Small intestine (tissue), 7 donors: ENCODE measurements around the gene CTNND2. TPM values are rescaled to one million over a fixed set of nuclear protein-coding genes. Genes with fewer than 3 reads are reported as not detected.

Experiments used
- DNase-seq, 2 donors: peaks; one replicate each; pipeline versions ENCODE4 v3.0.0 to v3.0.0-alpha.2; 2013
- FAIRE-seq: peaks from 2 replicates; lab custom pipeline; 2012; peaks lifted over from hg19 to GRCh38; lab: Jason Lieb, UNC
- H3K27ac ChIP-seq, 3 donors: one replicate each; pipeline ENCODE4 v1.5.1; 2013; ENCODE audit warnings: low read length in 2 of 3, mild to moderate bottlenecking in 2 of 3, control low read depth in 1 of 3, inconsistent platforms in 1 of 3, low read depth in 1 of 3, moderate library complexity in 1 of 3
- H3K27me3 ChIP-seq, 3 donors: one replicate each; pipeline ENCODE4 v1.6.1; 2013; ENCODE audit warnings: low read length in 3 of 3, inconsistent platforms in 1 of 3; ENCODE audit not compliant: control insufficient read depth in 3 of 3, insufficient read depth in 3 of 3
- H3K36me3 ChIP-seq, 3 donors: one replicate each; pipeline ENCODE4 v1.6.1; 2013; ENCODE audit warnings: low read length in 3 of 3, inconsistent platforms in 1 of 3, low read depth in 1 of 3, mild to moderate bottlenecking in 1 of 3, moderate library complexity in 1 of 3; ENCODE audit not compliant: control insufficient read depth in 3 of 3, insufficient read depth in 2 of 3
- H3K4me1 ChIP-seq, 3 donors: one replicate each; pipeline ENCODE4 v1.6.1; 2013; ENCODE audit warnings: low read length in 2 of 3, inconsistent platforms in 1 of 3, low read depth in 1 of 3, mild to moderate bottlenecking in 1 of 3, moderate library complexity in 1 of 3; ENCODE audit not compliant: control insufficient read depth in 3 of 3, insufficient read depth in 2 of 3
- H3K4me3 ChIP-seq, 3 donors: one replicate each; pipeline ENCODE4 v1.5.1; 2013; ENCODE audit warnings: low read length in 3 of 3, control low read depth in 1 of 3, inconsistent platforms in 1 of 3, low read depth in 1 of 3, mild to moderate bottlenecking in 1 of 3, moderate library complexity in 1 of 3
- H3K9me3 ChIP-seq, 2 donors: one replicate each; pipeline ENCODE4 v1.6.1; 2013; ENCODE audit warnings: low read depth in 1 of 2, low read length in 1 of 2; ENCODE audit not compliant: control insufficient read depth in 2 of 2, insufficient read depth in 1 of 2
- WGBS, 3 donors: extraction: QIAGEN DNeasy Blood & Tissue Kit; methylation state at CpG; one replicate each; pipeline ENCODE4 v1.1.7; 2013; 5-methylcytosine and 5-hydroxymethylcytosine counted together
- polyA plus RNA-seq, 4 donors: library from polyadenylated mRNA; stranded (reverse) in 3 of 4; unstranded in 1 of 4; fragments of 200-250 nt in 3 of 4; fragments of 120-200 nt in 1 of 4; gene quantifications; one replicate each; pipeline versions ENCODE4 v1.2.1 to v1.2.3, GENCODE V29; 2013
- donor health status: healthy with polysubstance abuse.
- donor health status: control.
- donor health status: control.
- donor health status: Bipolar disorder and iron deficiency.
- donor health status: healthy.

Gene CTNND2
- polyA plus RNA-seq, 4 donors, result 1.1 to 3.0 TPM; not detected in 2

DNA sequence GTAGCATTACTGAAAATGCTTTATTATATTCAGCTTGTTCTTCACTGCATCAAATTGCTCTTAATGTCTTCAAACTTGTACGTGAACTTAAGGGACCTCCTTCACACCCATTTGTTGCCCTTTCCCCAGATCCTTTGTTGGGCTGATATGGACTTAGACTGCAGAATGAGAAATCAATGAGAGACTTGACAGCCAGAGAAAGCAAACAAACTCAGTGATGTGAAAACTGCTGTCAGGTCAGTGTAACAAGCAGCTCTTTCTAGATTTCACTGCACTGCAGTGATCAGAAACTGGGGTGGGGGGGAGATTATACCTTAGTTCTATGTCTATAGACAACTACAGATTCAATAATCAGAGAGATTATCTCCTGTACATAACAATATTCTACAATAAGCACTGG is 652.2 kb downstream of the CTNND2 start:
- FAIRE-seq (no peak), DNase-seq (no peak)
- 30 to 59% (median 31%) methylated on average over 1 of the region's 1 CpG for WGBS, 3 donors

DNA sequence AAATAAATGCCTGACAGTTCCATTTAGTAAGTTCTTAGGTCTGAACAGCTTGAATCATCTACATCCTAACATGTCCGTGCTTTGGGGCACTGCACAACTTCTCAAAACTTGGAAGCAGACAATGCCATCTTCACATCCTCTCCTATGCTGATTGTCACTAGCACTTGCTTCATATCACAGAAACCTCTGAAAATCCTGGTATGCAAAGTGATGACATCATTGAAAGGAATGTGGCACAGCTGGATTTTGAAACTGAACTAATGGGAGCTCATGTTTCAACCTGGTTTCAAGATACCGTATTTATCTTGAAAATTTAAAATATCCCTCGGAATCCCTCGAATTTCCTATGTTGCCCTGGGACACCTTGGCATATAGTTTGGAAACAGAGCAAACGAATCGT is 653.0 kb downstream of the CTNND2 start:
- no peak for FAIRE-seq
- no peak overlapping the region for H3K4me3 ChIP-seq
- no peak overlapping the region for H3K27ac ChIP-seq
- no peaks in the 10 kb centered on the region for H3K4me1 ChIP-seq
- no peak for DNase-seq
- no peaks in the 10 kb centered on the region for H3K36me3 ChIP-seq
- WGBS, 3 donors, result 54 to 55% (median 54%) methylated on average over 6 of the region's 6 CpGs
- no peaks in the 10 kb centered on the region for H3K27me3 ChIP-seq
- no peaks in the 10 kb centered on the region for H3K9me3 ChIP-seq

More for the DNA sequence above, 652.2 kb downstream of the CTNND2 start:
- H3K27ac ChIP-seq, result no peak overlapping the region
- no peaks in the 10 kb centered on the region for H3K9me3 ChIP-seq
- no peaks in the 10 kb centered on the region for H3K36me3 ChIP-seq
- H3K4me3 ChIP-seq, result no peak overlapping the region
- no peaks in the 10 kb centered on the region for H3K27me3 ChIP-seq
- H3K4me1 ChIP-seq, result no peaks in the 10 kb centered on the region

DNA sequence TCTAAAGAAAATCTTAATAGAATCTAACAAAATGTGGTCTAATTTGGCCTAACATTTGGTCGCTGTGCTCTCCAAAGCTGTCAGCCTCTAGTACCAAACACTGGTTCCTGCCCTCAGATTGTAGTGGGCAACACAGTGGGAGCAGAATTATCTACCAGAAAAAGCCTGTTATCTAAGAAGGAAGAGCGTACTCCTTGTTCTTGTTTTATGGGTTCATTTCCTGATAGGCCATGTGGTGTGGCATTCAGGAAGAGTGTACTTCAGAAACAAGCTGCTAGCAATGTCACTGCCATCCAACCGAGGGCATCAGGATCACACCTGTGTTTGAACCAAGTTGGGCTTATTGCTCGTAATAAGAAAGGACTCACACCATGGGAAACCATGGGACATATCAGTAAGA is 655.3 kb downstream of the CTNND2 start:
- 44 to 63% (median 45%) methylated on average over 4 of the region's 4 CpGs for WGBS, 3 donors
- Histone ChIP-seq H3K9me3 (no peaks in the 10 kb centered on the region), H3K4me3 (no peak overlapping the region), H3K36me3 (no peaks in the 10 kb centered on the region), H3K27me3 (no peaks in the 10 kb centered on the region), H3K27ac (no peak overlapping the region), H3K4me1 (no peaks in the 10 kb centered on the region)
- DNase-seq (no peak), FAIRE-seq (no peak)

DNA sequence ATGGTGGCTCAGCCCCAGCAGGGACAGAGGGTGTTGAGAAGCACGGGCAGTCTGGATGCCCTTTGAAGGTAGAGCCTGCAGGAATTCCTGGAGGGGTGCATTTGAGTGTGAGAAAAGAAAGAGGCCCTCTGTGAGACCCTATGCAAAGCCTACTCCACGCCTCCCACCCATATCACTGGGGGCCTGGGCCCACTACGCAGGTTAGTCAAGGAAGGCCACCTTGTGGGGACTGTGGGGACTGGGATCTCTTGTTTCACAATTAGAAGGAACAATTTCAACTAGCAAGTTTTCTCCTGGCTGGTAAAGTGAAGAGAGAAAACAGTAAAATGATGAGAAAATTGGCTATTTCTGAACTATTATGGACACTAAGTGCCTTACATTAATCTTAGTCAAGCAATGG is 657.0 kb downstream of the CTNND2 start:
- no peak for FAIRE-seq
- H3K36me3 ChIP-seq, result no peaks in the 10 kb centered on the region
- 74 to 86% (median 79%) methylated on average over 3 of the region's 3 CpGs for WGBS, 3 donors
- H3K4me1 ChIP-seq, result no peaks in the 10 kb centered on the region
- H3K4me3 ChIP-seq, result no peak overlapping the region
- no peaks in the 10 kb centered on the region for H3K9me3 ChIP-seq
- DNase-seq, result no peak
- no peak overlapping the region for H3K27ac ChIP-seq
- no peaks in the 10 kb centered on the region for H3K27me3 ChIP-seq

DNA sequence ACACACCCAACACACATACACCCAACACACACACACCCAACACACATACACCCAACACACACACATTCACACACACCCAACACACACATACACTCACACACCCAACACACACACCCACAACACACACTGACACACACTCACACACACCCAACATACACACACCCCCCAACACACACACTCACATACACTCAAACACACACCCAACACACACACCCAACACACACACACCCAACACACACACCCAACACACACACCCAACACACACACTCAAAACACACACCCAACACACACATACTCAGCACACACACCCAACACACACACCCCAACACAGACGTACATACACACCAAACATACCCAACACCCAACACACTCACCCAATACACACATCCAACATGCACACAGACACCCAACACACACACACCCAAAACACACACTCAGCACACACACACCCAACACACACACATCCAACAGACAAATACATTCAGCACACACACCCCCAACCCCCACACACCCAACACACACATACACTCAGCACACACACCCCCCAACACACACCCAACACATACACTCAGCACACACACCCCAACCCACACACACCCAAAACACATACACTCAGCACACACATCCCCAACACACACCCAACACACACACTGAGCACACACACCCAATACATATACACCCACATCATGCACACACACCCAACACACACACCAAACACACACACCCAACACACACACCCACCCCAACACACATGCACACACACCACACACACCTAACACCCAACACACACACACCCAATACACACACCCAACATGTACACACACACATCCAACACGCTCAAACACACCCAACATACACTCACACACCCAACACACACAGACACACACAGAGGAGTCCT is 663.7 kb downstream of the CTNND2 start:
- no peak overlapping the region for H3K4me3 ChIP-seq
- peaks cover 0 to 2% of the 10 kb centered on the region in 2 donors for H3K9me3 ChIP-seq
- no peak overlapping the region for H3K27ac ChIP-seq
- no peak for DNase-seq
- no peak for FAIRE-seq
- no peaks in the 10 kb centered on the region for H3K27me3 ChIP-seq
- WGBS, 3 donors, result 83 to 91% (median 89%) methylated on average over 2 of the region's 2 CpGs
- no peaks in the 10 kb centered on the region for H3K4me1 ChIP-seq
- H3K36me3 ChIP-seq, result no peaks in the 10 kb centered on the region

DNA sequence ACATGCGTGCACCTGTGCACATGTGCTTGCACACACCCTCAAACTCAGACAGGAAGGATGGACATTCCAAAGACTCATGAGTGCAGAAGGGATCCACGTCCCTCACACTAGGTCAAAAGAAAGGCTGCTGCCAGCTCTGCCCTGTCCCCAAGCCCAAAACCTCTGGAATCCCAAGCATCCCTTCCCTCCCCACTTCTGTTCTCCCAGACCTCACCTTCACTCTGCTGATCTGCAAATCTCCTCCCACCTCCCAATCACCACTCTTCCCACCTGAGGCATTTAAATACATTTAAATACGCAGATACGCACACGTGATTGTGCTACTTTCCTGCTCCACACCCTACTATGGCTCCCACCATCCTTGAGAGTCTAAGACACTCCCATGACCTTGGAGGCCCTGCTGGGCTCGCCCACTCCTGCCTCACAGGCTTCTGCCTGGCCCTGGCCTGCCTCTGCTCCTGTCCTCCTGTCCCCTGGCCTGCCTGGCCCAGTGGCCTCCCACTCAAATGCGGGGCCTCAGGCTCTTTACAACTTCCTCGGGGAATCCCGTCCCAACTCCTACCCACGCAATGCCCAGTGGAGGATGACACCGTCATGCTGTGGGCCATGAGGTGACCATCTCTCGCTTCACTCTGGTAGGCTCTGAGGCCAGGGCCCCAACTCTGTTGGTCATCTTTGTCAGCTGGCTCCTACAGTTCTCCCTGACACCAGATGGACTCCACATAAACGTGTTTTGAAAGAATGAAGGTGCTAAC is 664.8 kb downstream of the CTNND2 start:
- H3K27me3 ChIP-seq, result no peaks in the 10 kb centered on the region
- no peak overlapping the region for H3K27ac ChIP-seq
- H3K36me3 ChIP-seq, result no peaks in the 10 kb centered on the region
- no peaks in the 10 kb centered on the region for H3K4me1 ChIP-seq
- FAIRE-seq (no peak), DNase-seq (no peak)
- no peak overlapping the region for H3K4me3 ChIP-seq
- WGBS, 3 donors, result 81 to 88% (median 88%) methylated on average over 13 of the region's 13 CpGs
- peaks cover 0 to 2% of the 10 kb centered on the region in 2 donors for H3K9me3 ChIP-seq

DNA sequence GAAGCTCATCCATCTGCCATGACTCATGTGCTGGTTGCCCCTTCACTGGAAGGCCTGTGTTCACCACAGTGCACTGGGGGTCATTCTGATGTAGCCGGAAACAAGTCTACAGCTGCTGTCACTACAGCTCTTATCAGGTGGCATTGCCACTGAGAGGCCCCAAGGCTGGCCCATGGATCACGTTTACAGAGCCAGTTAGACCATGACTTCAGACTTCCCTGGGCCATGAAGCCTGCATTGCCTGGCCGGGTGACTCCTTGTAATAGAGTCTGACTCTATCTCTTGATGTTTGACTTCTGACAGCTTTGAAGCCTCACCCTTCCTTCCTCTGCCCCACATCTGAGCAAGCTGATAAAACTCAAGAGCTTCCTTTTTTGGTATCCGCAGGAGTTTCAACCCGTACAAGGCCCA is 669.7 kb downstream of the CTNND2 start:
- no peak overlapping the region for H3K27ac ChIP-seq
- H3K36me3 ChIP-seq, result no peaks in the 10 kb centered on the region
- DNase-seq, result peak in 1 of 2 donors; percentile 6
- H3K27me3 ChIP-seq, result no peaks in the 10 kb centered on the region
- 57 to 68% (median 61%) methylated on average over 5 of the region's 5 CpGs for WGBS, 3 donors
- H3K4me1 ChIP-seq, result no peaks in the 10 kb centered on the region
- FAIRE-seq, result no peak
- H3K9me3 ChIP-seq, result peaks cover 0 to 11% of the 10 kb centered on the region in 2 donors
- H3K4me3 ChIP-seq, result no peak overlapping the region

DNA sequence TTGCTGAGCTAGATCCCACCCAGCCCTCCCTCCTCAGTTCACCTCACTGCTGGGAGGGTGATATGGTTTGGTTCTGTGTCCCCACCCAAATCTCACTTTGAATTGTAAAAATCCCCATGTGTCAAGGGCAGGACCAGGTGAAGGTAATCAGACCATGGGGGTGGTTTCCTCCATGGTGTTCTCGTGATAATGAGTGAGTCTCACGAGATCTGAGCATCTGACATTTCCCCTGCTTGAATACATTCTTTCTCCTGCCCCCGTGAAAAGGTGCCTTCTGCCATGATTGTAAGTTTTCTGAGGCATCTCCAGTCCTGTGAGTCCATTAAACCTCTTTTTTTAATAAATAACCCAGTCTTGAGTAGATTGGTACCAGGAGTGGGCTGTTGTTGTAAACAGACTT is 673.4 kb downstream of the CTNND2 start:
- H3K9me3 ChIP-seq, result peaks cover 0 to 11% of the 10 kb centered on the region in 2 donors
- no peak for FAIRE-seq
- 74 to 91% (median 80%) methylated on average over 3 of the region's 3 CpGs for WGBS, 3 donors

More for the DNA sequence above, 673.4 kb downstream of the CTNND2 start:
- Histone ChIP-seq H3K36me3 (no peaks in the 10 kb centered on the region), H3K27ac (no peak overlapping the region), H3K27me3 (no peaks in the 10 kb centered on the region), H3K4me3 (no peak overlapping the region), H3K4me1 (no peaks in the 10 kb centered on the region)
- DNase-seq, result no peak
